GM18868 (cell line): ENCODE measurements around the gene BTBD1.
A peak's percentile ranks its signal among the peaks of the same experiment; 100 is the strongest.
"Not testable (repeated sequence)": the region's sequence is repeated elsewhere in the genome, so short reads cannot be mapped to it uniquely, and the experiment has no call there.

Experiments
- ATAC-seq: cut with Tn5 transposase; IDR thresholded peaks from one replicate; pipeline ENCODE4 v1.9.1; 2021; ENCODE audit warnings: mild to moderate bottlenecking, moderate library complexity; ENCODE audit not compliant: unreplicated experiment

BTBD1 gene

DNA sequence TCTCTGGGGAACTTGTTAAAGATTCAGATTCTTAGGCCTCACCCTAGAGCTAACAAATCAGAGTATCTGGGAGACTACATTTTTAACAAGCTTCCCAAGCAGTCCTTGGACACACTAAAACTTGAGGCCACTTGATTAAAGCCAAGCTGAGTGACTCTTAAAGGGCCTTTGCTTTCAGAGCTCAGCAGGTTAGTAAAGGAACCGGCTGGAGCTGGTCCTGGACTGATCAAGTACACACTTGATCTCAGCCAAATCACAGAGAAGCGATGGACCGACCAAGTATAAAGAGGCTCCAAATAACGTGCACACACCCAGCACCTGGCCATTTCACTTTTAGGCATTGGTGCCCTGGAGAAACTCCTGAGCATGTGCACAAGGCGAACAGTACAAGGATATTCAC lies 27.5 kb upstream of the BTBD1 start:
- no peak for ATAC-seq

DNA sequence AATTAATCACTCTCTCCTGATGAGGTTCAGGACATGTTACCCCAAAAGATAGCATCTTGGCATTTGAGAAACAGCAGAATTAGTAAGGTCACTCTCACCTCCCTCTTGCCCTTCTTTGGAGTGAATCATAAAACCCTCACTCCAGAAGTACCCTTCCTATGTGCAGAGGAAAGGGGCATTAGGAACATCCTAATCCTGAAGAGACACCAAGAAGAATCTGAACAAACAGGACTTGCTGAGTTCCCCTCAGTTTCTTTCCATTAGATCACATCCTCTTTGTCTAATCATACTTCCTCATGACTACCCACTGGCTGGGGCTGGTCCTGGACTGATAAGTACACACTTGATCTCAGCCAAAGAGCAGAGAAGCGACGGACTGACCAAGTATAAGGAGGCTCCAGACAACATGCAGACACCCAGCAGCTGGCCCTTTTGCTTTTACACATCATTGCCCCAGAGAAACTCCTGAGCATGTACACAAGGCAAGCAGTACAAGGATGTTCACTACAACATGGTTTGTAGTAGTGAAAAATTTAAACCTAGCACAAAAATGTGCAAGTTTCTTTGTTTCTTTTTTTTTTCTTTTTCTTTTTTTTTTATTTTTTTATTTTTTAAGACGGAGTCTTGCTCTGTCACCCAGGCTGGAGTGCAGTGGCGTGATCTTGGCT lies 25.4 kb upstream of the BTBD1 start:
- peak; percentile 85 for ATAC-seq

DNA sequence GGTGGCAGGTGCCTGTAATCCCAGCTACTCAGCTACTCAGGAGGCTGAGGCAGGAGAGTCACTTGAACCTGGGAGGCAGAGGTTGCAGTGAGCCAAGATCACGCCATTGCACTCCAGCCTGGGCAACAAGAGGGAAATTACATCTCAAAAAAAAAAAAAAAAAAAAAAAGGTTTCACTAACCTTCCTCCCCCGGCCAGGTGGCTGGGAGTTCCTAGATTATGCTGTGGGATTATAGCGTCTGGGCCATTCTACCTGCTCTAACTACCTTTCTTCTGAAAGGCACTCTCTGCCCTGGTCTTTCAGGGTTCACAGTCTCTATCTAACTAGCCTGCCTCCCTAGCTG lies 24.9 kb upstream of the BTBD1 start:
- peak; percentile 21 for ATAC-seq

DNA sequence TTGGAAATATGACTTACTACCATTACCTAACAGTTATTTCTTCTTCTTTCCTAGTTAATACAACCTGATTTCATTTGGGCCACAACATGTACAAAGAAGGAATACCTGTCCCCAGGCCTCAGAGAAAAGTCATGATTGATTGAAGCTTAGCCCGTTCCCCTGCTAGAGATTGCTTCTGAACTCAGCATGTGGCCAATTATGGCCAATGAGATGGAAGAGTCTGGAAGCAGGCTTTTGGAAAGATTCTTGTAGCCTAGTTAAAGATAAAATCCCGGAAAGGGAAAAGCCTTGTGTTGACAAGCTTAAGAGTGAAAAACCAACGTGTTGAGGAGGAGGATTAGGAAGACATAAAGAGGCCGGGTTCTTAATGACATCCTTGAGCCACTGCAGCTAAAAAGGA lies 23.4 kb upstream of the BTBD1 start:
- ATAC-seq = no peak

DNA sequence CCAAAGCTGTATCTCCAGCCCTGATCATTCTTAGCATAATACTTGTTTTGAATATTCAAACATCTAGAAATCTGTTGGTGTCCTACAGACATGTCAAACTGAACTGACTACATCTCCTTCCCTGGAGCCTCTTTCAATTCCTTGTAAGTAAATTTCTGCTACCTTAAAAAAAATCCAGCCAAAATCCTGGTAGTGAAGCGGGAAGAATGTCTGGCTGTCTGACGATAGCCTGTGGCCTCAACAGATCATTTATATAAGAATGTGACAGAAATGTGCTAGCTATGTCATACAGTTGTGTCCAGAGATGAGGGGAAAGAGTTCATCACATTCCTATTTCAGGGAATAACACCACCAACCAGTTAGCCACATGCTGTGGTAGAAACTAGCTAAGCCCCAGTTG lies 21.8 kb upstream of the BTBD1 start:
- no peak for ATAC-seq

DNA sequence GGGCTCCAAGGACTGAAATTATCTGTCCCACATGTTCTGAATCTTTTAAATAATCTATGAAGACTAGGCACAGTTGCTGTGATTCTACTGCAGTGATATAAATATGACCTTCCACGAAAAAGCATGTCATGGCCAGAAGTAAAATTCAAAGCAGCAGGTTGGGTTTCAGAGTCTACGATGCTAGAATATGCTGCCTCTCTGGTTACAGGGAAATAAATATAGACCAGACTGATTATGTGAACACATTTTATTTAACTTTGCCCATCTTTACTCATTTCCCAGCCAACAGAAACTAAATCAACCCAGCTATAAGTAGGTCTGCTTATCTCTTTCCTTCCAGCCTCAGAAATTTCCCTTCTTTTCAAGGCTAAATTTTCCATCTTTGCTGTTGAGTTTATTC lies 20.5 kb upstream of the BTBD1 start:
- no peak for ATAC-seq

DNA sequence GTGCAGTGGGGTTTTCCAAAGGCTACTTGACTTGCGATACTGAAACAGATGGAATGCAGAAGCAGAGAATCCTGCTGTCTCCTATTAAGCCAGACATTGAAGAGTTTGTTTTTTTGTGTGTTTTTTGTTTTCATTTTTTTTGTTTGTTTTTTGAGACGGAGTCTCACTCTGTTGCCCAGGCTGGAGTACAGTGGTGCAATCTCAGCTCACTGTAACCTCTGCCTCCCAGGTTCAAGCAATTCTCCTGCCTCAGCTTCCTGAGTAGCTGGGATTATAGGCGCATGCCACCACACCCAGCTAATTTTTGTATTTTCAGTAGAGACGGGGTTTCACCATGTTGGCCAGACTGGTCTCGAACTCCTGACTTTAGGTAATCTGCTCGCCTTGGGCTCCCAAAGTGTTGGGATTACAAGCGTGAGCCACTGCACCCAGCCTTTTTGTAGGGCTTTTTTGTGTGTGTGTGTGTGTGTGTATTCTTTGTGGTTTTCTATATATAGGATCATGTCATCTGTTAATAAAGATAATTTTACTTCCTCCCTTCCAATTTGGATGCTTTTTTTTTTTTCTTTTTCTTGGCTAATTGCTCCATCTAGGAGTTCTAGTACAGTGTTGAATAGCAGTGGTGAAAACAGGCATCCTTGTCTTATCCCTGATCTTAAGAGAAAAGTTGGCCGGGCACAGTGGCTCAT lies 19.0 kb upstream of the BTBD1 start:
- not testable (repeated sequence) for ATAC-seq

DNA sequence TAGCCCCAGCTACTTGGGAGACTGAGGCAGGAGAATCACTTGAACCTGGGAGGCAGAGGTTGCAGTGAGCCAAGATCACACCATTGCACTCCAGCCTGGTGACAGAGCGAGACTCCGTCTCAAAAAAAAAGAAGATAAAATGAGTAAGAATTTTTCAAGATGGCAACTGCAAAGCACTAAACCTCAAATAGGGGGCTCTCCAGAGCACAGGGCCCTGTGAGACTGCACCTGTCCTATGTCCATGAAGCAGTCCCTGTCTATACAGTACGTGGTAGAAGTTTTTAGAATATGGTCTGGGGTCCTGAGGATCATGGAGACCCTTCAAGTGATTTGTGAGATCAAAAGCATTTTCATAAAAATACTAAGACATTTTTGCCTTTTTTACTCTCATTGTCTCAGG lies 18.4 kb upstream of the BTBD1 start:
- not testable (repeated sequence) for ATAC-seq

DNA sequence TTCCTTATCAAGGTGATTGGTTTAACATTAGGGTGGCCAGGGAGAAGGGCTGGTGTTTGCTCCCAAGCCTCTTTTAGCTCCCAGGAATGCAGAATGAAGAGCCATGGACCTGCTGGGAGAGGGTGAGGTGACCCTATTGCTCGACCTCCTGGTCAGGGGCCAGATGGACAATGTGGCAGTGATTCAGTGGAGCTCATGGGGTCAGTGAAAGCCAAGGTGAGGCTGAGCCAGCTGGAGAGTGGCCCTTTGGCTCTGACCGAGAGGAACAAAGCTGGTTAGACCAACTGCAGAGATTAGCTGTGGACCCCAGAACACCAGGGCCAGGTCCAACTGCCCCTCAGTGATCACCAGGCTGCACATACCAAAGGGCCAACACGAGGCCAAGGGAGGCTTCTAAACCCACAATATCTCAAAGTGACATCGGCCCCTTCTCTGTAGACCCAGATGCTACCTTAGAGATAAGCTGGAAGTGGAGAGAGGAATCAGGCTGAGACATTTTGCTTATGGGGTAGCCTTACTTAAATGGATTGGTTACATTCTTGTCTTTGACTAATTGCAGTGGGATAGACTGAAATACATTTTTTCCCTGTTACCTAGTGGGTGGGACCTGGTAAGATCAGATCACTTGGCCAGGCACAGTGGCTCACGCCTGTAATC lies 15.8 kb upstream of the BTBD1 start:
- no peak for ATAC-seq

DNA sequence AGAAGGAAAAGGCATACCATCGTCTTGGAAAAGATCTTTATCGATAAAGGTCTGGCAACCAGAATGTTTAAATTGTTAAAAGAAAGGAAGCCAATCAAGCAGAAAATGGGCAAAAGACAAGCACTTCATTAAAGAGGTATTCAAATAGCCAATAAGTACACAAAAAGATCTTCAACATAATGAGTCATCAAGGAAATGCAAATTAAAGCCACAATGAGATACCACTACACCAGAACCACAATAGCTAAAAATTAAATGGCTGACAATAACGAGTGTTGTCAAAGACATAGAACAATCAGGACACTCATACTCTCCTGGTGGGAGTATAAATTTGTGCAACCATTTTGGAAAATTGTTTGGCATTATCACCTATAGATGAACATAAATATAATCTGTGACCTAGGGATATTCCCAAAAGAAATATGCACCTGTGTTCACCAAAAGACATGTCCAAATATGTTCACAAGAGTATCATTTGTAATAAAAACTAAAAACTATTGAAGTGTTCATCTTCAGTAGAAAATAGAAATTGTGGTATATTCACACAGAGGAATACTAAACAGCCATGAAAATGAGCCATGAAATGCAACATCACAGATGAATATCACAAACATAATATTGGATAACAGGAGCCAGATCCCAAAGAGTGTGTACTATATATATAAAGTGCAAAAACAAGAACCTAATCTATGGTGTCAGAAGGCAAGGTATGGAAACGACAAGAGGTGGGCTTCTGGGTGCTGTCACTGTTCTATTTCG lies 14.4 kb upstream of the BTBD1 start:
- ATAC-seq = no peak

DNA sequence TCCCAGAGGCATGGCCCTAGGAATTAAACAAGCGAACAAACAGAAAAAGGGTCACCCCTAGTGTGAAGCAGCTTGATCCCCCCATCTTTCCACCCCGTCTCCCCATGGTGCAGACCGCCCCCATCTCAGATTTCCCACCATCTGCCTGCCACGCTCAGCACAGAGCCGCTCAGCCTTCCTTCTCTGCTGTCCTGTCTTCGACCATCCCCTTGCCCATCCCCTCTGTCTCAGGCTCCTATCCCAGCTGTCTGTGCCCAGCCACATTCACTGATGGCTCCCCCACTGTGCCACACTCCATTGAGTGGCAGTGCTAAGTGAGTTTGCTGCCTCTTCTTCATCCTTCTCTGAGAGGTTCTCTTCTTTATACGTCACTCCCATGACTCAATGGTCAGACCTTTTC lies 11.7 kb upstream of the BTBD1 start:
- ATAC-seq = no peak

DNA sequence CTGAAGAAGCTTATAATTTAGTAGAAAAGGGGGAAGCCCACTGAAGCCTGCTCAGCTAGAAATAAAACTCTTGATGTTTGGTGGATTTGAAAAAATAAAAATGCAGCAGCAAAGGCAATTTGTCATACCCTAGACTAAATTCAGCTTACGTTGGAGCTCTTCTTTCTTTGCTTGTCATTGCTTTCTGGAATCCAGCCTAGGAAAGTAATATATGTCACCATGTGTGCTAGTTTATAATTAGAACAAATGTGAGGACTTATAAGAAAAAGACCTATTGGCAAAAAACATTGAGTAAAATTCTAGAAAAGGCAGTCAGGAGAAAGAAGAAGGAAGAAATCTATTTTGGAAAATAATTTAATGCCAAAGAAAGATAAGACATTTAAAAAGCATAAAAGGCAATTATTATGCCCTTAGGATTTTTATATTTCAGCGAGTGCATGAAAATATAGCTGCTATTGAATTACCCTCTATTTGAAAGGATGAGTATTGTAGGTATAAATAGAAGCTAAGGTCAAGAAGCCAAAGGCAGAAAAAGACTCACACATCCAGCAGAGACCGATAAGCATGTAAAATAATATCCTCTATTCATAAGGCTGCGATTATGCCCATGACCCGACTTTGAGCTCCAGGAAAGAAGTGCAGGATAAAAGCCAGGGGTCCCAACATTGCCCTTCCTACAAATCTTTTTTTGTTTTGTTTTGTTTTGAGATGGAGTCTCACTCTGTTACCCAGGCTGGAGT lies 10.6 kb upstream of the BTBD1 start:
- ATAC-seq = no peak

DNA sequence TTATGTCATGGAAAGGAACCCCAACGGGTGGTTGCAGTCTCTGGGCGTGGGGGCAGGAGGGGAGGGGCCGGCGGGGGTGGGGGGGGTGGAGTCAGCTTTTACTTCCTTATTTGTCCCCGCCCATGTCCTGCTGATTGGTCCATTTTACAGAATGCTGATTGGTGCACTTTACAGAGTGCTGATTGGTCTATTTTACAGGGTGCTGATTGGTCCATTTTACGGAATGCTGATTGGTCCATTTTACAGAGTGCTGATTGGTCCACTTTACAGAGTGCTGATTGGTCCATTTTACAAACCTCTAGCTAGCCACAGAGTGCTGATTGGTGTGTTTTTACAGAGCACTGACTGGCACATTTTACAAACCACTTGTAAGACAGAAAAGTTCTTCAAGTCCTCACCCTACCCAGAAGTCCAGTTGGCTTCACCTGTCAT lies 2.2 kb upstream of the BTBD1 start:
- ATAC-seq = not testable (repeated sequence)

DNA sequence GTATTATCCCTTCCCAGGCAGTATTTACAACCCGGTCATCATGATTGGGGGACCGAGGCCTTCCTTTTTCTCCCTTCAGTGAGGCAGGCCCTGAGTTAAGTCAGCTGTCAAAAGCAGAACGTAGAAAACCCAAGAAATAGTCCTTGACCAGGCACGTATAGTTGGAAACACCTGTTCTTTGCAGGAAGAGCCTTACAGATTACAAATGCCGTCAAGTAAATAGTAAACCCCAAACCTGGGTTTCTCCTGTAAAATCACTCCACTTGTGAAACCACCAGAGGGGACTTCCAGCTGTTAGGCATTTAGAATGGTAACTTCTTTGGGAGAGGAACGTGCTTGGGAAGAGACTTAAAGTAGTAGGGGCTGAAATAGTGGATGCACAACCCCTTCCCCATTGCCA lies 1.0 kb upstream of the BTBD1 start:
- ATAC-seq = no peak

DNA sequence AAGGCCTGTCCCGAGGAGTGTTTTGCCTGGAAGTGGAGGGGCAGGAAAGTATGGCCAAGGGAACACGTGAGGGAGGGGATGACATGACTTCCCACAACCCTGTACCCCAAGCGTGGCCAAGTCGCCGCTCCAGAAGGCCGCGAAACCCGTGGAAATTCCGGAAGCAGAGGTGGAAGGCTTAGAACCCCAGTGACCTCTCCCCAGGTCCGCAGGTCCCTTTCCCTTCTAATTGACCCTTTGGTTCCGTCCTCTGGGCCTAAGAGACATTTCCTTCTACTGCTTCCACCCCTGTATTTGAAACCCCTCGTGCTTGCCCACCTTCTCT lies 548 bp upstream of the BTBD1 start:
- no peak for ATAC-seq

DNA sequence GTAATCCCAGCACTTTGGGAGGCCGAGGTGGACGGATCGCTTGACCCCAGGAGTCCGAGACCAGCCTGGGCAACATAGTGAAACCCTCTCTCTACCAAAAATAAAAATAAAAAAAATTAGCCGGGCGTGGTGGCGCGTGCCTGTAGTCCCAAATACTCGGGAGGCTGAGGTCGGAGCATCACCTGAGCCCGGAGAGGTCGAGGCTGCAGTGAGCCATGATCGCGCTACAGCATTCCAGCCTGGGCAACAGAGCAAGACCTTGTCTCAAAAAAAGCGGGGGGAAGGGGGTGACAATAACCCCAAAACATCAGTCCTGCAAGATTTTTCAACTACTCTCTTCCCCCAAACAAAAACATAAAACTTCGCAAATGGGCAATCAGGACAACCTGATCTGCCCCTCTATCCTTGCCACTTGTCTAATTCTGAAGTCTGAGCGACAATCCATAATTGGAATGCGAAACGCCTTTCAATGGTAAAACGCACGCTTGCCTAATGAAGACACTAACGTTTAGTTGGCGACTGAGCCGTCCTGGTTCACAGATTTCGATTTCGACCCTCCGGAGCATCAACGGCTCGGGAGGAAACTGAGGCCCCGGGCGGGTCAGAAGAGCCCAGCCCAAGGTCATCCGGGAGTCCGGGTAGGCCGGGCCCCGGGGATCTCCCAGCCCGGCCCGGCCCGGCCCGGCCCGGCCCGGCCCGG lies 868 bp downstream of the BTBD1 start:
- ATAC-seq = no peak

DNA sequence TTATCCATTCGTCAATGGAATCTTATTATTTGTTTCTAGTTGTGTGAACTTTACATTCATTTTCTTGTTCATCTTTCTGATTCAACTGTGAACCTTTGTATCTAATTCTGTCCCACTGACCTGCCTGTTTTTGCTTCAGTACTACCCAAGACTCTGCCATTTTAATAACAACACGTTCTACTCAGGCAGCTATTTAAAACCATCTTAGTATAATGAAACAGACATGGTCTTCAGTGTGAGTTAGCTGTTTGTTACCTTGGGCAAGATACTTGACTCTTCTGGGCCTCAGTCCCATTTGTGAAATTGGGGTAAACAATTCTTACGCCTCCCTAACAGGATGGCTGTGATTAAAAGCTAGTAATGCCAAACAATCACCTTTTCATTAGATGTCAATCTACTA lies 1.6 kb downstream of the BTBD1 start:
- no peak for ATAC-seq

DNA sequence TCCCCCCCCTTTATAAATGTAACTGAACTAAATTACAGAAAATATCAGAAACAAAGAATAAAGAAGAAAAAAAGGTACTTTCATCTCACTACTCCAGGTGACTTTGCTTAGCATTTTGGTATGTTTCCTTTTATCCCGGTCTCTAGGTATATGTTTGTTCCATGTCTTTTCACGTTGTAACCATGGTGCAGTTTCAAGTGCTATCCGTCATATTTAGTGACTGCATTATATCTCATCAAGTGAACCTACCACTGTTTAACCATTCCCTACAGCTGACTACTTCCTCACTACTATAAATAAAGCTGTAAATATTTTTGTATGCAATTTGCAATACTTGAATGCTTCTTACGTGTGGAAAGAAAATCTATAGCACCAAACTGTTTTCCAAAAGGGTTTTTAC lies 2.2 kb downstream of the BTBD1 start:
- no peak for ATAC-seq

DNA sequence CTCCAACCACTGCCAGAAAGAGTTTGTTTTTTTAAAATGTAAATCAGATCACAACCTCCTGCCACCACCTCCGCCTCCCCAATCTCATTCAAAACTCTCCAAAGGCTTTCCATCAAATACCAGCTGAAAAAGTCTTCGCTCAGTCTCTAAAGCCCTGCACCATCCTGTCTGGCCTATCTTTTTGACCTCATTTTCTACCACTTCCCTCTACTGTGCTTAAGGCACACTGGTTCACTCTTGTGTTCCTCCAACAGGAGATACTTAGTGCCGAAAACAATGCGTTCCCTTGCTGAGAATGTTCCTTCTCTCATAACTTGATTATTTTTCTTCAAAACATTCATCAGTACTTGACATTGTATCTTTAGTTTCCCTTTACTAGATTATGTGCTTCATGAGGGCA lies 3.5 kb downstream of the BTBD1 start:
- ATAC-seq = no peak

DNA sequence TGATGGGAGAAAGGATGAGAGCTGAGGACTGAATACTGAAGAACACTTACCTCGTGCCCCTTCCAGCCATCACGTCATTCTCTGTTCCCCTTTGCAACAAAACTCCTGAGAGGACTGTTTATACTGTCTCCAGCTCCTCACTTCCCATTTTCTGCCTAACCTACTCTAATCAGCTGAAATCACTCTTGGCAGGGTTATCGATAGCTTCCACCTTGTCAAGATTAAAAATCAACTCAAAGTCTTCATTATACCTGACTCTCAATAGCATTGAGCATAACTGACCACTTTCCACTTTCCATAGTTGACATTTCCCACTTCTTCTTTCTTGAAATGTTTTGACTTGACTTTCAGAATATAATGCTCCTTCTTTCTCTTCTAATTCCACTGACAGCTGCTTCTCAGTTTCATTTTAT lies 4.3 kb downstream of the BTBD1 start:
- ATAC-seq = peak; percentile 25

DNA sequence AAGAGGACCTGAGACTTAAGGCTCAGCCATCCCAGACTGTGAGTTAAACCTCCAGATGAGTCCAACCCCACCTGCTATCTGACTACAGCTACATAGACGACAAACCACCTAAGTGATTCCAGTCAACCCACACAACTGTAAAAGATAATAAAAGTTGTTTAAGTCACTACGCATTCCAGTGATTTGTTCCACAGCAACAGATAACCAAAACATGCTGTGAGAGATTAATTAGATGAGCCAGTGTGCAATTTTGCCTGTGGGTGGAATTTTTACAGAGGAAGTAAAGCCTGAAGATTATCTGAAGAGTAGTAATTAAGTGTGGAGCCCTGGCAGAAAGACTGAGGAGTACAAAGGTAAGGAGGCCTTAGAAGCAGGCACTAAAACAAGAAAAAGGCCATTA lies 5.4 kb downstream of the BTBD1 start:
- no peak for ATAC-seq
